VCaP (cell line): ENCODE results near the gene OAS3.

Experiments used
- H3K27ac ChIP-seq: fragments of 450-650 bp; 2 replicates; pipeline ENCODE4 v1.5.1; 2017
- TF ChIP-seq, protein P1 (sequence below): fragments of 450-650 bp; conservative IDR thresholded peaks from 2 replicates; pipeline ENCODE4 v1.5.1; 2017; ENCODE audit warnings: mild to moderate bottlenecking, moderate library complexity

The OAS3 gene

DNA sequence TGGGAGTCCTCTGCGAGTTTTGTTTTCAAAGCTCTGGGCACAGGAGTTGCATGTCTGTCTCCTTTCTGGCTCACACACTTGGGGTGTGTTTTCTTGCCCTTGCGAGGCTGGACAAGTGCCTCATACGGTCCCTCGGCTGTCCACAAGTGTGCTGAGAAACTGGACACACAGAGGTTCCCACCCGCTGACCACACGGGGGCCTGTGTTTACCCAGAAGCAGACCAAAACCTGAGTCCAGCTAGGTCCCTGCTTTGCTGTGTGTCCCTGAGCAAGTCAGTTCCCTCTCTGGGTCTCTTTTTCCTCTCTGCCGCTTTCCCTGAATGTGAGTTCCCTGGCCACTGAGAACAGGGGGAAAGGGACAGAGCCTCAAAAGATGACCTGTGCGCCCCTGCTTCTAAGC is 39.4 kb downstream of the OAS3 start:
- no peak overlapping the region for H3K27ac ChIP-seq
- TF ChIP-seq, protein P1, sequence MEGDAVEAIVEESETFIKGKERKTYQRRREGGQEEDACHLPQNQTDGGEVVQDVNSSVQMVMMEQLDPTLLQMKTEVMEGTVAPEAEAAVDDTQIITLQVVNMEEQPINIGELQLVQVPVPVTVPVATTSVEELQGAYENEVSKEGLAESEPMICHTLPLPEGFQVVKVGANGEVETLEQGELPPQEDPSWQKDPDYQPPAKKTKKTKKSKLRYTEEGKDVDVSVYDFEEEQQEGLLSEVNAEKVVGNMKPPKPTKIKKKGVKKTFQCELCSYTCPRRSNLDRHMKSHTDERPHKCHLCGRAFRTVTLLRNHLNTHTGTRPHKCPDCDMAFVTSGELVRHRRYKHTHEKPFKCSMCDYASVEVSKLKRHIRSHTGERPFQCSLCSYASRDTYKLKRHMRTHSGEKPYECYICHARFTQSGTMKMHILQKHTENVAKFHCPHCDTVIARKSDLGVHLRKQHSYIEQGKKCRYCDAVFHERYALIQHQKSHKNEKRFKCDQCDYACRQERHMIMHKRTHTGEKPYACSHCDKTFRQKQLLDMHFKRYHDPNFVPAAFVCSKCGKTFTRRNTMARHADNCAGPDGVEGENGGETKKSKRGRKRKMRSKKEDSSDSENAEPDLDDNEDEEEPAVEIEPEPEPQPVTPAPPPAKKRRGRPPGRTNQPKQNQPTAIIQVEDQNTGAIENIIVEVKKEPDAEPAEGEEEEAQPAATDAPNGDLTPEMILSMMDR: no peak

DNA sequence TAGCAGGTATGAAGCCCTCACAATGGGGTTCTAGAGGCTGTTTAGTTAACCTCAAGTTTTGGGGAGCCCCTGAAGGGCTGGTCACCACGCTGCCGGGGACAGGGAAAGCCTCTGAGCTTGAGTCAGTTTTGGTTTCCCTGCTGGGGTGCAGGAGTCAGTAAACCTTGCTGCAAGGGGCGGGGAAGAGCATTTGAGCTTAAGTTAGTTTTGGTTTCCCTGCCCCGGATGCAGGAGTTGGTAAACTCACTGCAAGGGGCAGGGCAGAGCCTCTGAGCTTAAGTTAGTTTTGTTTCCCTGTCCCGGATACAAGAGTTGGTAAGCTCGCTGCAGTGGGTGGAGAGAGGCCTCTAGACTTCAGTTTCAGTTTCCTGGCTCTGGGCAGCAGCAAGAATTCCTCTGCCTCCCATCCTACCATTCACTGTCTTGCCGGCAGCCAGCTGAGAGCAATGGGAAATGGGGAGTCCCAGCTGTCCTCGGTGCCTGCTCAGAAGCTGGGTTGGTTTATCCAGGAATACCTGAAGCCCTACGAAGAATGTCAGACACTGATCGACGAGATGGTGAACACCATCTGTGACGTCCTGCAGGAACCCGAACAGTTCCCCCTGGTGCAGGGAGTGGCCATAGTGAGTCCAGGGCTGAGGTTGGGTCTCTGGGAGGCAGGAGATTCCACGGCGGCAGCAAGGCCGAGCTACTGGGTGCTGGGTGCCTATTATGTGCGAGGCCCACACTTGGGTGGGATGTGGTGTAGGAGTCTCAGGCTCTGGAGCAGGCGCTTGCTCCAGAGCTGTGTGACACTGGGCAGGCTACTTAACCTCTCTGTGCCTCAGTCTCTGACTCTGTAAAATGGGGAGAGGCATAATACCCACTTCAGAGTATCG is 40.1 kb downstream of the OAS3 start, which contains the start of gene OAS2:
Gene OAS2 (plus strand): TSS at position 357 of the 878 bp plus-strand sequence. CDS start 90 bp downstream, at position 447.
- TF ChIP-seq, protein P1: no peak
- H3K27ac ChIP-seq: no peak within 1 kb of the TSS

DNA sequence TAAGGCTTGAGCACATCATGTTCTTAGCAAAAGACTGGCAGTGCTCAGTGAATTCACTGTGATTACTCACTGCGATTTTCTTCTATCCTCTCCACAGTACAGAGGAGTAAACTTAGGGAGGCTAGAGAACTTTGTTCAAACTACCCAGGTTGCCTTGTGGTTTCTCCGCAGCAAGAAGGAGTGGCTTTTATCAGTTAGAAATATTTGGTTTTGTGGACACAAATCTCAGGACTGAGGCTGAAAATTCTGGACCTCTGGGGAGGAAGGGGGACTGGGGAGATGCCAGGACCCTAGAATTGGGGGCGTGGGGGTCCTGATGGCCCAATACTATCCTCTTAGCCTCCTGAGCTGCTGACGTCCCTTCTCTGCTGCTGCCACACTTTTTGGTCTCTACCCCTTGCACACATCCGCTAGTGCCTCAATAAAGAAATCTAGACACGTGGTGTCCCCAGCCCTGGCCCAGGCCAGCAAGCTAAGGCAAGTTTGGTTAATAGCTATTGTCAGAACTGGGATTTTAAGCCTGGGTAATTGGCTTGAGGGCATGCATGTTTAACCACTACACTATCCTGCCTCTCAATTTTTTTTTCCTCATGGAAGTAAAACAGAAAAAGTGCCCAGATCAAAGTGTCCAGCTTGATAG is 40.9 kb downstream of the OAS3 start:
- no peak overlapping the region for H3K27ac ChIP-seq
- TF ChIP-seq, protein P1: no peak

DNA sequence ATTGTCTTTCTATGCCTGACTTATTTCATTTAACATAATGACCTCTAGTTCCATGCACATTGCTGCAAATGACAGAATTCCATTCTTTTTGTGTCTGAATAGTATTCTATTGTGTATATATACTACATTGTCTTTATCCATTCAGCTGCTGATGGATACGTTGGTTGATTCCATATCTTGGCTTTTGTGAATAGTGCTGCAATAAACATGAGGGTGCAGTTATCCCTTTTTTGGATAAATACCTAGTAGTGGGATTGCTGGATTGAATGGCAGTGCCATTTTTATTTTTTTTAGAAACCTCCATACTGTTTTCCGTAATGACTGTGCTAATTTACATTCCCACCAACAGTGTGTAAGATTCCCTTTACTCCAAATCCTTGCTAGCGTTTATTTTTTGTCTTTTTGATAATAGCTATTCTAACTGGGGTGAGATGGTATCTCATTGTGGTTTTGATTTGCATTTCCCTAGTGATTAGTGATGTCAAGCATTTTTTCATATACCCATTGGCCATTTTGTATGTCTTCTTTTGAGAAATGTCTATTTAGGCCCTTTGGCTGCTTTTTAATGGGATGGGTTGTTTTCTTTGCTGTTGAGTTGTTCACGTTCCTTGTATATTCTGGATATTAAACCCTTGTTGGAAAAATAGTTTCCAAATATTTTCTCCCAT is 42.4 kb downstream of the OAS3 start:
- no peak overlapping the region for H3K27ac ChIP-seq
- TF ChIP-seq, protein P1: no peak

DNA sequence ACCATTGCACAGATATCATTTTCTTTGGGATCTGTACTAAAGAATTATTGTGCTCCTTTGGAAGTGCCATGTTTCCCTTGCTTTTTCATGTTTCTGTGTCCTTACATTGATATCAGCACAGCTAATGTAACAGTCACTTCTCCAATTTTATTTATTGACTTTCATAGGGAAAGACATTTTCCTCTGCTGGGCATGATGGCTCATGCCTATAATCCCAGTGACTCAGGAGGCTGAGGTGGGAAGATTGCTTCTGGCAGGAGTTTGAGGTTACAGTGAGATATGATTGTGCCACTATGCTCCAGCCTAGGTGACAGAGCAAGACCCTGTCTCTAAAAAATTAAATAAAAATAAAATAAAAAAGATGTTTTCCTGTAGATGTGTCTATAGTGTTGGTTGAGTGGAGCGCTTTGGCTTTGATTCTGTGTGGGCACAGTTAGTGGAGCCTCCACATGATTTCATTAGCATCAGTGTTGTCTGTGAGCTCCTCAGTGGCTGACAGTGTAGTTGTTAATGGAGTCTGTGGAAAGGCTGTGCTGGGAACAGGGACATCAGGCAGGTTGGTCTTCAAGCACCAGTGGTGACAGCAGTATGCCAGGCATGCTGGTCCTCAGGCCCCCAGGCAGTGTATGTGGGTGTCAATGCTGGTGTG is 47.5 kb downstream of the OAS3 start:
- TF ChIP-seq, protein P1: no peak
- no peak overlapping the region for H3K27ac ChIP-seq

DNA sequence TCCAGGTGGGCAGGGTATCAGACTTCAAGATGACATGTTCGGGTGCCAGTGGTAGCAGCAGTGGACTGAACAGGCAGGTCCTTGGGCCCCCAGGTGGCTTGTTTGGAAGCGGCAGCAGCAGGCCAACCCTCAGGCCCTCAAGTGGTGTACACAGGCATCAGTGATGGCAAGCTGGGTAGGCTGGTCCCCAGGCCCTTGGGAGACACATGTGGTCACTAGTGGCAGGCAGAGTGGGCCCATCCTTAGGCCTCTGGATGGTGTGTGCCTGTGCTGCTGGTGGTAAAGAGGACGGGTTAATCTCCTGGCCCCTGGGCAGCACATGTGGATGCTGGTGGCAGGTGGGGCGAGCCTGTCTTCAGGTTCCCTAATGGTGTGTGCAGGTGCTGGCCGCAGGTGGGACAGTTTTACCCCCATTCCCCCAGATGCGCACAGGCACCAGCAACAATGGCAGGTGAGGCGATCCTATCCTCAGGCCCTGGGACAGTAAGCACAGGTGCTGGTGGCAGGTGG is 48.1 kb downstream of the OAS3 start:
- TF ChIP-seq, protein P1: no peak
- H3K27ac ChIP-seq: no peak overlapping the region
